Stimulated activated CD4-positive, alpha-beta T cell treated with anti-CD3 and anti-CD28 coated beads, Interleukin-15, amount 100 ng/mL, for 24 hours (primary cell): Measurements from ENCODE around the gene PTPN11.

Source experiments
- DNase-seq: peaks from one replicate; pipeline ENCODE4 v3.0.0-alpha.2; 2020

The PTPN11 gene

DNA sequence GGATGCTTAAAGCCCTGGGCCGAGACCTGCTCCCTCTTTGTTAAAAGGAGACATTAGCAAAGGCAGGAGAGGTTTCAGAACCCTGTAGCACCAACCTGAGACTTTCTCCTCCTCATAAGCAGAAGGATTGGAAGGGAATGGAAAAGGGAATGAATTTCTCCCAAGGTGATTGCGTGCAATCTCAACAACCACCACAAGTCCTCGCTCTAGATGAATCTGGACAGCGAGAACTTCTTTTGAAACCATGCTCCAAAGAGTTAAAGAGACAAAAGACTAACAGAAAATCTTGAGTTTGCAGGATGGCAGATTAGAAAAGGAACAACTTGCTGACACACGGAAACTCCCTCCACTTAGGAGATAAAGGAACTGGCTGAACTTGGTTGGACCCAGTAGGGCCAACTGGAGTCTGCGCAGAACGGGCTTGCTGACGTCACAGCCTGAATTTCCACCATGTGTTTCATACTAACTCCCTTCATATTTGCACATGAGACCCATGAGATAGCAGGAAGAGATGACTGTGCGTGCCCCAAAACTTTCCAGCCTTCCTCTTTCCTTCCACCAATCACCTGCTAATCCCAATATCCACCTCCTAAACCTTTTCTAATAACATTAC is 137.0 kb downstream of the PTPN11 start:
- no peak for DNase-seq

DNA sequence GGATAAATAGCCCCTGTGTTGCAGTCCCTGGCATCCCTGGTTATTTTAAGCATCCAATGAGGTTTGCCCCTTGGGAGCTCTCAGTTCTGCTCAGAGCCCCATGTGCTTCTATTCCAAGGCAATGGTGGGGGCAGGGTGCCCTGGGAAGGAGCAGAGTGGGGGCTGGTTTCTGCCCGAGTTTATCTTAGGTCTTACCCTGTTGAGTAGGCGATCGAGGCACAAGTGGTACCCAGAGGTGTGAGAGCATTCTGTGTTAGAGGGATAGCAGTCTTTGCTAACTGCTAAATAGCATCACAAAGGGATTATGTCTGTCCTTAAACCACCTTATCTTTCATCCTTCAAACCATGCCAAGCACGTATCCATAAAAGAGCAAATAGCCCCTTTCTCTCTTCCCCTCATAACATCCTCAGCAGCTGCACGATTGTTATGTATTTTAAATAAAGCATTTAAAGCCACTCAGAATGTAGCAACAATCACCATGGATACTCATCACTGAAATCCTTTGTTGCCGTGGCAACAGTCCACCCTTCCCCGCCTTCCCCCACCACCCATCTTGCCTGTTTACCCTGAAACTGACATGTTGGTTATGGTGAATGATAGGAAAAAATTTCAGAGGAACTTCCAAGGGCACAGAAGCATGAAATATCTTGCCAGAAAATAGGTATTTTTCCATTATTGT is 139.3 kb downstream of the PTPN11 start:
- no peak for DNase-seq
